22Rv1 (cell line): Measurements from ENCODE around the gene CORO6.

Source experiments
- H3K27ac ChIP-seq: fragments of 450-650 bp; 2 replicates; pipeline ENCODE4 v1.5.1; 2017
- CTCF ChIP-seq: fragments of 450-650 bp; IDR thresholded peaks from 2 replicates; pipeline ENCODE4 v1.5.1; 2017; ENCODE audit warnings: mild to moderate bottlenecking
- ZFX ChIP-seq: fragments of 450-650 bp; IDR thresholded peaks from 2 replicates; pipeline ENCODE4 v1.6.1; 2017; ENCODE audit warnings: antibody characterized with exemption, borderline replicate concordance

The CORO6 gene

DNA sequence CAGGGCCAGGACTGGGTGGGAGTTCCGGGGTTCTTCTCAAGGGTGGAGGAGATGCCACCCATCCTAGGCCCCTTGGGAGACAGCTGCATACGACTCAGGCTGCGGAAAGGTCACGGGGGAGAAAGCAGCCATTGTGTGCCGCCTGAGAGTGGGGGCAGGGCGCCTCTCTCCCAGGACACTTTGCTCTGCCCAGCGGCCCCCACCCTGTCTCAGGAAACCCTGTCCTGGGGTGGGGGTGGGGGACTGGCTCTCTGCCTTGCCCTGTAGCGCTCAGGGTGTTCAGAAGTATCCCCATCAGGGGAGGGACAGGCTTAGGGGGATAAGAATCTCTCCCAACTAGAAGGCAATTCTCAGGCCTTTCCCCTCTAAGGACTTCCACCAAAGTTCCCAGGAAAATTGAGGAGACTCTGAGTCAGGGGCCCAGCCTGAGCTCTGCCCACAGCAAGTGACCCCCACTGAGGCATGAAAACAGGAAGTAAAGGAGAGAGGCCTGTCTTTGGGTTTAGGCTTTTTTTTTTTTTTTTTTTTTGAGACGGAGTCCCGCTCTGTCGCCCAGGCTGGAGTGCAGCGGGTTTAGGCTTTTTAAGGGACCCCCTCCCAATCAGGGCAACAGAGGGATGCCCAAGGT lies 38.1 kb downstream of the CORO6 start:
- H3K27ac ChIP-seq, result no peak overlapping the region
- TF ChIP-seq CTCF, result no peak
- no peak for TF ChIP-seq ZFX

DNA sequence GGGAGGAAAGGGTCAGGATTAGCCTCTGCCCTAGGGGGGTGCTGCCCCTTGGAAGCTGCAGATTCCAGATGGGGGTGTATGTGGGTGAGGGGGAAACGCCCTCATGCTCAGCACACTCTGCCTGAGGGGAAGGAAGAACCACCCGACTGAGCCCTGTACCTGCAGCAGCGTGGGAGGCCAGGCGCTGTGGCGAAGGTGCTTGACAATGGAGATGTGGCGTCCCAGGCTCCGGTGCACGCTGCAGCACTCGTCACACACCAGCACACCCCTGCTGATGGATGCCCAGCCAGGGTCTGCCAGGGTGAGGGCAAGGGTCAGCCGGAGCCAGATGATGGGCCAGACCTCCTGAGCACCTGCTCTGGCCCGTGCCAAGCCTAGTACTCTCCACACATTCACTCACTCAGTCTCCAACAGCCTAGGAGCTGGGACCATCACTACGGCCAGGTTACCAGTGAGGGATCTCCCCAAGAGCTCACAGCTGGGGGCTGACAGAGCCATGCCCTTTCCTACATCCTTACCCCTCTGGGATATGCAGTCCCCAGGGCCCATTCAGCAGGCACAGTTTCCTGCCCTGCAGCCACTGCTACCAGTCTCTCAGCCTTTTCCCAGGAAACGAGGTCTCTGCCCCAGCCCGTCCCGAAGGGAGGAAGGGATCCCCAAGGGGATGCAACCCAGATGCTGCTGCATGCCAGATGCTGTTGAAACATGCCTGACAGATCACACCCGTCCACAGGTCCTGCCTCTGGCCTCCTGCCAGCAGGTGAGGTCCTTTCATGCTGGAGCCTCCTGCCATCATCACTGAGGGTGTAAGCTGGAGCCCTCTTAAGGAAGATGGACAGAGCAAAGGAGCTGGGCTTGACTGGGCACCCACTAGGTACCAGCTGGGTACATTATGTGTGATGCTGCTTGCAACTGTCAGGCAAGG lies 39.1 kb downstream of the CORO6 start:
- no peak overlapping the region for H3K27ac ChIP-seq
- TF ChIP-seq ZFX (no peak), CTCF (no peak)

- TF ChIP-seq ZFX (no peak), CTCF (no peak)
- H3K27ac ChIP-seq, result no peak overlapping the region
These were observed 39.9 kb downstream of the CORO6 start for GRCh38 chr17:29582772-29583171.

DNA sequence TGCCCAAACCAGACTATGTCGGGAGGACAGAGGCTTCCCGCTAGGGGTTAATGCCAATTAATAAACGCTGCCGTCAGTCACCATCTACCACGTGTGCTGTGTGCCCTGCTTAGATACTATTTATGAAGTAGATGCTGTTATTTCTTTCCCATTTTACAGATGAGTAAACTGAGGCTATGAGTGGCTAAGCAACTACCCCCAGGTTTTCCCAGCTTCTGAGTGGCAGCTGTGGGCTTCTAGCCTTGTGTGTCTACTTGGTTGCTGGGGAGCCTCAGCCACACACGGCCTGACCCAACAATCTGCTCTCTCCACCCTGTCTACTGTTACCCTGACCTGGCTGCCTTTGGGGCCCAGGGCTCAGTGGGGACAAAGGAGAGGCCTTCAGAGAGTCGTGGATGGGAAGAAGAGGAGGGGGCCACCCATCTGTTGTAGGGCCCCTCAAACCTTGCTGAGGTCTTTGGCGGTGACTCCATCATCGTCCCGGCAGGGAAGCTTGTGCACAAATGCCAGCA lies 40.4 kb downstream of the CORO6 start:
- H3K27ac ChIP-seq, result no peak overlapping the region
- TF ChIP-seq ZFX (no peak), CTCF (no peak)

DNA sequence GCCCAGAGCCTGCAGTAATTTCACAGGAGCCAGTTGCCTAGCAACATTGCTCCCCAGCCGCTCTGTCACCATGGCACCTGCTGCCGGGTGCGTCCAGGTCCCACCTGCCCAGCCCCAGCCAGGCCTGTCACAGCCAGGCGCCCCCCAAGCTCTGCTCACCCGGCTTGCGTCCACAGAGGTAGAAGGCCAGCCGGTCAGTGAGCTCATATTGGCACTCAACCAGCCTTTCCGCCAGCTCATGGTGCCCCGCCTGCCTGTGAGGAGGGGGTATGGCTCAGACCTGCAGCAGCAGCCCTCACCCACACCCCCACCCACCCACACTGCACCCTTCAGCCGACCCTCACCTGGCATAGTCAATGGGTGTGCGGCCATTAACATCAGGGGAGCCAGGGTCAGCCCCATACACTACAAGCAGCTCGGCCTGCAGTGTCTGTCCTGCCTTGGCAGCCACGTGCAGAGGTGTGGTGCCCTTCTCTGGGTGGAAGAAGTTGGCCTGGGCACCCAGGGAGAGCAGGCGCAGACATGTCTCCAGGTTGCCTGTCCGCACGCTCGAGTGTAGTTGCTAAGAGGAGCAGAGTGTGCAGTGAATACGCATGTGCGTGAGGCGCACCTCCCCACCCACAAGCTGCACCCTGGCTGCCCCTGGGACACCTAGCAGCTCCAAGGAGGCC lies 41.0 kb downstream of the CORO6 start:
- H3K27ac ChIP-seq, result no peak overlapping the region
- TF ChIP-seq ZFX (no peak), CTCF (no peak)

- peak; percentile 90 for TF ChIP-seq CTCF
- TF ChIP-seq ZFX, result no peak
- no peak overlapping the region for H3K27ac ChIP-seq
These were observed 42.6 kb downstream of the CORO6 start for GRCh38 chr17:29579866-29580771.
